K562 (cell line): ENCODE data around the gene WFDC1. TPM values are rescaled to one million over a fixed set of nuclear protein-coding genes. Genes with fewer than 3 reads are reported as not detected.

Experiments
- ARID2 ChIP-seq: fragments of 450-650 bp; IDR thresholded peaks from 2 replicates; pipeline ENCODE4 v1.6.1; 2017; ENCODE audit warnings: antibody characterized with exemption, mild to moderate bottlenecking
- BDP1 ChIP-seq: IDR thresholded peaks from 3 replicates; pipeline ENCODE4 v1.6.1; 2011; ENCODE audit not compliant: insufficient read length, insufficient read depth
- CBFA2T2 ChIP-seq: fragments of 450-650 bp; conservative IDR thresholded peaks from 2 replicates; pipeline ENCODE4 v1.6.1; 2017; ENCODE audit warnings: mild to moderate bottlenecking
- CBFA2T3 ChIP-seq: fragments of 450-650 bp; IDR thresholded peaks from 2 replicates; pipeline ENCODE4 v1.6.1; 2017
- DACH1 ChIP-seq: fragments of 450-650 bp; IDR thresholded peaks from 2 replicates; pipeline ENCODE4 v1.6.1; 2018; ENCODE audit not compliant: partially characterized antibody
- FOXP4 ChIP-seq: sonication (generic); formaldehyde crosslinking; IDR thresholded peaks from 2 replicates; pipeline ENCODE4 v1.8.0; 2022; ENCODE audit warnings: mild to moderate bottlenecking, missing genetic modification reagents, borderline replicate concordance
- MTF1 ChIP-seq: fragments of 250-450 bp; sonication (Bioruptor Pico); IDR thresholded peaks from 2 replicates; pipeline ENCODE4 v1.9.0; 2021; ENCODE audit warnings: moderate library complexity, mild to moderate bottlenecking, inconsistent platforms, borderline replicate concordance
- POLR2A ChIP-seq: fragments of 450-650 bp; conservative IDR thresholded peaks from 2 replicates; pipeline ENCODE4 v1.6.1; 2016
- POLR3A ChIP-seq: IDR thresholded peaks from 2 replicates; pipeline ENCODE4 v1.6.1; 2011; ENCODE audit warnings: borderline replicate concordance, mild to moderate bottlenecking, moderate library complexity; ENCODE audit not compliant: insufficient read length, insufficient read depth; ENCODE audit errors: extremely low read depth
- RCOR1 ChIP-seq, 2 experiments: IDR thresholded peaks; 2 replicates each; pipeline ENCODE4 v1.6.1; 2012; ENCODE audit warnings: low read depth in 2 of 2, low read length in 2 of 2, borderline replicate concordance in 1 of 2, improper control_type of control experiment in 1 of 2
- REST ChIP-seq, 2 experiments: fragments of 450-650 bp; formaldehyde crosslinking in 1 of 2; IDR thresholded peaks; 2 replicates each; pipeline versions ENCODE4 v1.4.0 to v1.6.1; 2014 to 2020; ENCODE audit warnings: mild to moderate bottlenecking in 2 of 2, borderline replicate concordance in 1 of 2, low read depth in 1 of 2
- SMAD1 ChIP-seq: fragments of 150-350 bp; IDR thresholded peaks from 2 replicates; pipeline ENCODE4 v1.6.1; 2014; ENCODE audit warnings: low read length, low read depth; ENCODE audit not compliant: partially characterized antibody
- TGIF2 ChIP-seq: sonication (generic); formaldehyde crosslinking; IDR thresholded peaks from 2 replicates; pipeline ENCODE4 v1.8.1; 2022; ENCODE audit warnings: mild to moderate bottlenecking, missing genetic modification reagents, moderate library complexity
- ZNF280A ChIP-seq: fragments of 450-650 bp; IDR thresholded peaks from 2 replicates; pipeline ENCODE4 v1.6.1; 2018; ENCODE audit warnings: mild to moderate bottlenecking, low read depth; ENCODE audit not compliant: partially characterized antibody
- polyA plus RNA-seq, 8 experiments: library from polyadenylated mRNA; depleted of rRNA in 4 of 8; stranded (reverse) in 5 of 8; unstranded in 3 of 8; fragments of >200 nt; fragmentation: Nextera tagmentation in 2 of 8; fragmentation: Illumina TruSeq in 1 of 8; extraction: Ambion mirVana in 2 of 8; extraction: Trizol in 1 of 8; gene quantifications; 2 replicates each; pipeline versions ENCODE4 v1.2.1 to v1.2.3, GENCODE V29; 2011 to 2014; ENCODE audit warnings: inconsistent platforms in 1 of 8, missing spikeins in 1 of 8
- total RNA-seq, 7 experiments: library from RNA; depleted of rRNA in 6 of 7; stranded (reverse); fragments of >200 nt in 6 of 7; fragmentation: Illumina TruSeq in 2 of 7; extraction: Trizol in 2 of 7; gene quantifications; 2 replicates each; pipeline versions ENCODE4 v1.2.1 to v1.2.3, GENCODE V29; 2011 to 2021; ENCODE audit warnings: low replicate concordance in 1 of 7

The WFDC1 gene
- total and polyA plus RNA-seq, 9 of the 15 experiments (the other 6 are each of a cell fraction or from before 2014, with no cell fraction given): not detected

GRCh38 chr16:84246679-84247077 lies 48.0 kb upstream of the WFDC1 start (continued):
- peak; percentile 37; the same call in 1 of the 2 replicates for TF ChIP-seq CBFA2T3
- no peak for TF ChIP-seq ZNF280A
- peak; percentile 73 for TF ChIP-seq REST (IDR thresholded peaks at IDR 0.05; ENCODE audit: borderline replicate concordance)
- no peak for TF ChIP-seq REST (CRISPR knock-in tag; IDR thresholded peaks at IDR 0.05; ENCODE audit: low read depth)
- peak; percentile 25; the same call in 1 of the 2 replicates for TF ChIP-seq CBFA2T2
- TF ChIP-seq FOXP4 (CRISPR knock-in tag): no peak
- no peak for TF ChIP-seq TGIF2 (CRISPR knock-in tag)
- no peak for TF ChIP-seq BDP1
- no peak for TF ChIP-seq SMAD1
- TF ChIP-seq RCOR1 (IDR thresholded peaks at IDR 0.05; ENCODE audit: borderline replicate concordance in 1 of 2, low read depth in 2 of 2, low read length in 2 of 2): 0 out of 4 replicates have a peak, but pooled peaks of 1 of the 2 experiments have one; percentile 34
- TF ChIP-seq MTF1 (CRISPR knock-in tag): no peak
- TF ChIP-seq POLR2A: no peak
- no peak for TF ChIP-seq DACH1
- TF ChIP-seq POLR3A: no peak
- no peak for TF ChIP-seq ARID2
- TF ChIP-seq, all 486 proteins: peak for 13
